ENCODE measurements around the gene POR.
A peak's percentile ranks its signal among the peaks of the same experiment; 100 is the strongest.
"Not testable (repeated sequence)": the region's sequence is repeated elsewhere in the genome, so short reads cannot be mapped to it uniquely, and the experiment has no call there.

Gene POR

GRCh38 chr7:75994388-75995051 is 79.6 kb downstream of the POR start, which contains the start of gene TMEM120A:
TSS of gene TMEM120A (minus strand) at chr7:75994595. CDS start at chr7:75994570, 25 bp downstream.
- peak; percentile 86 for DNase-seq

GRCh38 chr7:75995052-75995471 is 80.1 kb downstream of the POR start:
- no peak for DNase-seq

- DNase-seq, result no peak
These were observed 81.0 kb downstream of the POR start for GRCh38 chr7:75995996-75996395.

- DNase-seq, result no peak
These were observed 81.5 kb downstream of the POR start for GRCh38 chr7:75996476-75996875.

- DNase-seq, result no peak
These were observed 83.1 kb downstream of the POR start for GRCh38 chr7:75998038-75998437.

- no peak for DNase-seq
These were observed 85.6 kb downstream of the POR start for GRCh38 chr7:76000566-76000965.

- no peak for DNase-seq
These were observed 87.2 kb downstream of the POR start for GRCh38 chr7:76002139-76002538.

GRCh38 chr7:76002822-76003221 is 87.9 kb downstream of the POR start:
- no peak for DNase-seq

- no peak for DNase-seq
These were observed 88.4 kb downstream of the POR start for GRCh38 chr7:76003351-76003750.

GRCh38 chr7:76005004-76005403 is 90.0 kb downstream of the POR start:
- DNase-seq, result not testable (repeated sequence)

- DNase-seq, result no peak
These were observed 93.3 kb downstream of the POR start for GRCh38 chr7:76008156-76008687.

- DNase-seq, result no peak
These were observed 95.0 kb downstream of the POR start for GRCh38 chr7:76009672-76010600.

- DNase-seq, result no peak
These were observed 96.5 kb downstream of the POR start for GRCh38 chr7:76011442-76011861.

GRCh38 chr7:76016191-76016947 is 101.4 kb downstream of the POR start:
- DNase-seq, result no peak

- not testable (repeated sequence) for DNase-seq
These were observed 103.6 kb downstream of the POR start for GRCh38 chr7:76018520-76018919.

- DNase-seq, result peak; percentile 25
These were observed 105.2 kb downstream of the POR start for GRCh38 chr7:76020031-76020714.

- DNase-seq, result no peak
These were observed 107.2 kb downstream of the POR start for GRCh38 chr7:76022026-76022780.

- DNase-seq, result no peak
These were observed 108.0 kb downstream of the POR start for GRCh38 chr7:76023002-76023401.

- DNase-seq, result not testable (repeated sequence)
These were observed 114.7 kb downstream of the POR start for GRCh38 chr7:76029682-76030081.

- DNase-seq, result no peak
These were observed 117.0 kb downstream of the POR start for GRCh38 chr7:76031964-76032363.

Data from amniotic stem cell (primary cell).